ENCODE data around the gene CCDC198. TPM values are rescaled to one million over a fixed set of nuclear protein-coding genes. Genes with fewer than 3 reads are reported as not detected.
A peak's percentile ranks its signal among the peaks of the same experiment; 100 is the strongest.

CCDC198 gene
- total and polyA plus RNA-seq, 2 donors (not counting 3 experiments of a cell fraction or from before 2014, with no cell fraction given) = not detected

GRCh38 chr14:57533214-57533613 is 39.6 kb upstream of the CCDC198 start:
- no TSS peak for BruUV-seq (replicated peaks)
- DNase-seq (ENCODE audit: low read depth, low spot score) = no peak
- TF ChIP-seq, protein P1, sequence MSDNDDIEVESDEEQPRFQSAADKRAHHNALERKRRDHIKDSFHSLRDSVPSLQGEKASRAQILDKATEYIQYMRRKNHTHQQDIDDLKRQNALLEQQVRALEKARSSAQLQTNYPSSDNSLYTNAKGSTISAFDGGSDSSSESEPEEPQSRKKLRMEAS (IDR thresholded peaks at IDR 0.05; ENCODE audit: insufficient read depth, insufficient read length) = no peak
- peak in 1 of 2 donors; percentile 27 for TF ChIP-seq CTCF (IDR thresholded peaks at IDR 0.05; ENCODE audit: extremely low read depth in 1 of 2, insufficient read depth in 1 of 2, low read depth in 1 of 2, low read length in 2 of 2)
- Histone ChIP-seq H3K27ac (ENCODE audit: insufficient read depth, low read depth, low read length) (no peak overlapping the region), H2AFZ (ENCODE audit: low read depth, low read length) (no peak overlapping the region), H3K4me2 (ENCODE audit: insufficient read depth, low read length) (no peak overlapping the region), H3K9me3 (replicated peaks; ENCODE audit: control insufficient read depth, insufficient read depth, low read length) (no peaks in the 10 kb centered on the region), H3K36me3 (ENCODE audit: control insufficient read depth in 2 of 2, extremely low read depth in 1 of 2, insufficient read depth in 2 of 2, low read length in 2 of 2) (no peaks in the 10 kb centered on the region), H4K20me1 (replicated peaks; ENCODE audit: control insufficient read depth, extremely low read depth, insufficient read depth, low read length) (no peaks in the 10 kb centered on the region), H3K4me3 (replicated peaks in 1 of 3; ENCODE audit: insufficient read depth in 1 of 3, low read depth in 1 of 3, low read length in 3 of 3) (no peak overlapping the region), H3K27me3 (ENCODE audit: control insufficient read depth in 2 of 2, insufficient read depth in 2 of 2, low read length in 2 of 2) (no peaks in the 10 kb centered on the region), H3K9me1 (replicated peaks; ENCODE audit: control insufficient read depth, extremely low read depth, insufficient read depth, low read length) (no peaks in the 10 kb centered on the region), H3K4me1 (ENCODE audit: control insufficient read depth, extremely low read depth, insufficient read depth, low read length) (no peaks in the 10 kb centered on the region), H3K79me2 (ENCODE audit: control insufficient read depth, insufficient read depth, low read length) (no peaks in the 10 kb centered on the region), H3K9ac (replicated peaks; ENCODE audit: extremely low read depth, insufficient read depth, low read length) (no peak overlapping the region)
- POLR2A ChIA-PET = no interaction called here
- dilution Hi-C loops (cut with MboI; ENCODE audit: extremely low pct_ligation_motif_present, low sequenced_read_pairs) (no loop called here), intact Hi-C loops (cut with micrococcal nuclease) (loop anchor here (5.0 kb wide), 1 partner anchor 339 kb away; no protein-coding TSS in a partner anchor)
- FAIRE-seq = no peak
- CTCF ChIA-PET = no interaction called here

DNA sequence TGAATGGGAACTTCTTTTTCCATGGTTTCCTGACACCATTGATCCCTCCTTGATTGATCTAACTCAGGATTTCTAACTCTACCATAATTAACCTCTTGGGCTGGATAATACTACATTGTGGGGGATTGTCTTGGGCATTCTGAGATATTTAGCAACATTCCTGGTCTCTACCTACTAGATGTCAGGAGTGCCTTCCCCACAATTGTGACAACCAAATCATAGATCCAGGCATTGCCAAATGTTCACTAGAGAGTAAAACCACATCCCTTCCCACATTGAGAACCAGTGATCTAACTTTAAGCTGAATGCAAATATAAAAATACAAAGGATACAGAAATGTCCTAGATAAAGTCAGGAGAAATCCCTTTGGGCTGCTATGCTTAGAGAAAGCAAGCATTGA is 36.9 kb upstream of the CCDC198 start:
- no peak overlapping the region for H3K4me2 ChIP-seq (ENCODE audit: insufficient read depth, low read length)
- POLR2A ChIA-PET = no interaction called here
- H3K9ac ChIP-seq (replicated peaks; ENCODE audit: extremely low read depth, insufficient read depth, low read length) = no peak overlapping the region
- H3K27me3 ChIP-seq (ENCODE audit: control insufficient read depth in 2 of 2, insufficient read depth in 2 of 2, low read length in 2 of 2) = no peaks in the 10 kb centered on the region
- H3K36me3 ChIP-seq (ENCODE audit: control insufficient read depth in 2 of 2, extremely low read depth in 1 of 2, insufficient read depth in 2 of 2, low read length in 2 of 2) = no peaks in the 10 kb centered on the region
- no peaks in the 10 kb centered on the region for H3K9me3 ChIP-seq (replicated peaks; ENCODE audit: control insufficient read depth, insufficient read depth, low read length)
- FAIRE-seq (no peak), DNase-seq (ENCODE audit: low read depth, low spot score) (no peak)
- no peaks in the 10 kb centered on the region for H3K9me1 ChIP-seq (replicated peaks; ENCODE audit: control insufficient read depth, extremely low read depth, insufficient read depth, low read length)
- intact Hi-C loops (cut with micrococcal nuclease) = loop anchor here (5.0 kb wide), 1 partner anchor 342 kb away; no protein-coding TSS in a partner anchor
- no TSS peak for BruUV-seq (replicated peaks)
- H3K27ac ChIP-seq (ENCODE audit: insufficient read depth, low read depth, low read length) = no peak overlapping the region
- H3K79me2 ChIP-seq (ENCODE audit: control insufficient read depth, insufficient read depth, low read length) = no peaks in the 10 kb centered on the region
- H4K20me1 ChIP-seq (replicated peaks; ENCODE audit: control insufficient read depth, extremely low read depth, insufficient read depth, low read length) = no peaks in the 10 kb centered on the region
- dilution Hi-C loops (cut with MboI; ENCODE audit: extremely low pct_ligation_motif_present, low sequenced_read_pairs) = no loop called here
- CTCF ChIA-PET = no interaction called here
- no peaks in the 10 kb centered on the region for H3K4me1 ChIP-seq (ENCODE audit: control insufficient read depth, extremely low read depth, insufficient read depth, low read length)
- H2AFZ ChIP-seq (ENCODE audit: low read depth, low read length) = no peak overlapping the region
- no peak overlapping the region for H3K4me3 ChIP-seq (replicated peaks in 1 of 3; ENCODE audit: insufficient read depth in 1 of 3, low read depth in 1 of 3, low read length in 3 of 3)
- TF ChIP-seq MYC (IDR thresholded peaks at IDR 0.05; ENCODE audit: low read depth, low read length) (no peak), POLR2A (IDR thresholded peaks at IDR 0.05; ENCODE audit: low read depth, low read length) (no peak), CTCF (IDR thresholded peaks at IDR 0.05; ENCODE audit: extremely low read depth in 1 of 2, insufficient read depth in 1 of 2, low read depth in 1 of 2, low read length in 2 of 2) (no peak), GATA2 (IDR thresholded peaks at IDR 0.05; ENCODE audit: insufficient read depth, insufficient read length, low read depth, low read length) (no peak), FOS (IDR thresholded peaks at IDR 0.05; ENCODE audit: borderline replicate concordance, insufficient read depth, low read length) (no peak), POLR2AphosphoS5 (IDR thresholded peaks at IDR 0.05; ENCODE audit: insufficient read depth, low read depth, low read length) (no peak), JUN (IDR thresholded peaks at IDR 0.05; ENCODE audit: borderline replicate concordance, insufficient read depth, insufficient read length, low read depth) (no peak), EZH2 (IDR thresholded peaks at IDR 0.05; ENCODE audit: borderline replicate concordance, low read depth, low read length, severe bottlenecking) (no peak)
- TF ChIP-seq, protein P1 (IDR thresholded peaks at IDR 0.05; ENCODE audit: insufficient read depth, insufficient read length) = no peak
